Stimulated activated CD8-positive, alpha-beta memory T cell treated with anti-CD3 and anti-CD28 coated beads, Interleukin-4, amount 100 ng/mL, for 1 hour (primary cell): Measurements from ENCODE around the gene CD300C.
"Not testable (repeated sequence)": the region's sequence is repeated elsewhere in the genome, so short reads cannot be mapped to it uniquely, and the experiment has no call there.

Experiments
- DNase-seq, 2 donors: peaks; one replicate each; pipeline ENCODE4 v3.0.0-alpha.2; 2020; ENCODE audit warnings: low read depth in 2 of 2, low spot score in 1 of 2

CD300C gene

GRCh38 chr17:74532115-74532514, 13.8 kb downstream of the CD300C start:
- no peak for DNase-seq

GRCh38 chr17:74531231-74531761, 14.6 kb downstream of the CD300C start, which contains the start of gene CD300LB:
Gene CD300LB (minus strand): TSS chr17:74531475. CDS start chr17:74531350, 125 bp downstream.
- no peak for DNase-seq

GRCh38 chr17:74530831-74531150, 15.1 kb downstream of the CD300C start:
- no peak for DNase-seq

DNA sequence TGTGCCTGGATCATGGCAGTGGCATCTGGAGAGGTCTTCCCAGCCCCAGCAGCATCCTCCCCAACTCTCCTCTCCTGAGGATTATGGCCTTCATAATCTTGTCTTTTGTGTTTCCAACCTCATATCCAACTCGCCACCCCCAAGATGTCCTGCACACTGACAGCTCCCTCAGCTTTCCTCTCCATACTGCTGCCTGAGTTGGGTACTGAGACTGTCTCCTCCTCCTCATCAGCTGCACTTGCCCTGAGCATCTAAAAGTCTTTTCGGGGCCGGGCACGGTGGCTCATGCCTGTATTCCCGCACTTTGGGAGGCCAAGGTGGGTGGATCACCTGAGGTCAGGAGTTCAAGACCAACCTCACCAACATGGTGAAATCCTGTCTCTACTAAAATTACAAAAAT, 16.7 kb downstream of the CD300C start:
- DNase-seq, result no peak

GRCh38 chr17:74528491-74529199, 17.3 kb downstream of the CD300C start:
- DNase-seq, result no peak

GRCh38 chr17:74527756-74528155, 18.2 kb downstream of the CD300C start:
- no peak for DNase-seq

GRCh38 chr17:74527081-74527480, 18.8 kb downstream of the CD300C start:
- no peak for DNase-seq

GRCh38 chr17:74526681-74527080, 19.2 kb downstream of the CD300C start:
- no peak for DNase-seq

DNA sequence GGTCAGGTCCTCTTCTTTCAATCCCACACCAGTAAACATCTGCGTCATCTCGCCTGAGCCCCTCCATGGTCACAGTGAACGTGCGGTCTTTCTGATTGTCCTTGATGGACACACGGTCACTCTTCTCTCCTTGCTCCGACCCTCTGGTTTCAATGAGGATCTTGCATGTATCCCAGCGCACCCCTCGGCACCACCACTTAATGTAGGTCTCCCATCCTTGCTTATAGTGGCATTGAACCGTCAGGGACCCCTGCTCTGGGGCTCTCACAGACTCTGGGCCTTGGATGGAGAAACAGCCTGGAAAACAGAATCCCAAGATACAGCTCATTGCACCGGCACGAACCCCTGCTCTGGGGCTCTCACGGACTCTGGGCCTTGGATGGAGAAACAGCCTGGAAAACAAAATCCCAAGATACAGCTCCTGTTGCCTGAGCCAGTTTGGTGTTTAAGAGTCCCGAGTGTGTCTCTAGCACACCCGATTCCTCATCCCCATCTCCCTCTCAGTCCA, 20.1 kb downstream of the CD300C start:
- no peak for DNase-seq

GRCh38 chr17:74525465-74525725, 20.5 kb downstream of the CD300C start:
- no peak for DNase-seq

DNA sequence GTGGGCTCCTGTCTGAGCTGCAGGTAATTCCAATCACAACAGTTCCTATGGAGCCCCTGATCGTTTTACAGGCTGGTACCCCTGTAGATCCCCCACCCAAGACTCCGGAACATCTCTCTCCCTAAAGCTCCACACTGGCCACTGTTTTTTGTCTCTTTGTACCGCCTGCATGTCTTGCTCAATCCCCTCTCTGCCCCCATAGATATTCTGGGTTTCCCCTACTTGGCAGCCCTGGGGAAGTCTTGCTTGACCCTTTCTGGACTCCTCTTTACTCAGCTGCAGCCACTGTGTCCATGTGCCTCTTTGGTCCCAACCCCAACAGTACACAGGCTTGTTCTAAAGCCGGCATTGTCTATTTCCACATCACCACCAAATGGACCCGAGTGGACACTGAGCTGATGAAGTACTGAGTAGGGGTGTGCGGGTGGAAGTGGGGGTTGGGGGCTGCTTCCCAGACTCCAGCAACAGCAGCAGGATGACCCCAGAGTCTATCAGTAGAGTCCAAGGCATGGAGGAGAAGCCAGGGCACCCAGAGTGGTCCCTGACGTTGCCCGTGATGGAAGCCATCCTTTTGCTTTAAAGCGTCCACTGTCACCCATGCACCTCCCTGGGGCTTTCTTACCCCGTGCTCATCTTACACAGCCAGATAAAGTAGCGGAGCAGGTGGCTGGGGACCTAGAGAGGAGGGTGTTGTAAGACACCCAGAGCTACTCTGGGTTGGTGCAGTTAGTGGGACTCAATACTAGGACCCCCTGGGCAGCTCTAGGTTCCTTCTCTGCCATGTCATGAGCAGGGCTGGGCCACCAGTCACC, 21.1 kb downstream of the CD300C start:
- DNase-seq, result no peak

GRCh38 chr17:74523308-74523707, 22.6 kb downstream of the CD300C start:
- no peak for DNase-seq

DNA sequence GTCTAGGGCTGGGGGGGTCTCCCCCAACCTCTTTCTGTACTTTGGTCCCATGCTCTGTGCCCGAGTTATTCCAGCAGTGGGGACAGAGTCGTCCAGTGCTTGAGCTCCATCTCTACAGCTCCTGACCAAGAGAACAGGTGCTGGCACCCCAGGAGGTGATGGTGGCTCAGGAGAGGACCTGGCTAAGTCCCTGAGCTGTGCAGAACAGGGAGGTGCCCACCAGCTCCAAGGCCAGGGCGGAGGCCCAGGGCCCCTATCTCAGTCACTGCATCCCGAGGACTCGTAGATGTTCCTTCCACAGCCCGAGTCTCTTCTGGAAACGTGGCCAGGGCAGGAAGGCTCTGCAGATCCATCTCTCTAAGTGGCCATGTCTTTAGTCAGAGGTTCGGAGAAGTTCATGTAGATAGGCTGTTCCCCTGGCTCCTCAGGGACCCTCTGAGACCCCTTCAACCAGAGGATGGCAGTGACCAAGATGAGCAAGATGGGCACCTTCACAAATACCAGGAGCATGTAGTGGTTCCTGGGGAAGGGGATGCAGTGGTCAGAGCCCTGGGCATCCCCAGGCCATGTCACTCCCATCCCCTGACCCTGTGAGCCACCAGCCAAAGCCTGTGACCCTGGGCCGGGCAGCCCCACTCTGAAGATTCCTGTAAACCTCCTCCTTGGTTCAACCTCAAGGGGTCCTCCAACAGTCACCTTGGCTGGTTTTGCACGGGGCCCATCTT, 23.4 kb downstream of the CD300C start:
- DNase-seq, result no peak

GRCh38 chr17:74521701-74522201, 24.2 kb downstream of the CD300C start:
- no peak for DNase-seq

DNA sequence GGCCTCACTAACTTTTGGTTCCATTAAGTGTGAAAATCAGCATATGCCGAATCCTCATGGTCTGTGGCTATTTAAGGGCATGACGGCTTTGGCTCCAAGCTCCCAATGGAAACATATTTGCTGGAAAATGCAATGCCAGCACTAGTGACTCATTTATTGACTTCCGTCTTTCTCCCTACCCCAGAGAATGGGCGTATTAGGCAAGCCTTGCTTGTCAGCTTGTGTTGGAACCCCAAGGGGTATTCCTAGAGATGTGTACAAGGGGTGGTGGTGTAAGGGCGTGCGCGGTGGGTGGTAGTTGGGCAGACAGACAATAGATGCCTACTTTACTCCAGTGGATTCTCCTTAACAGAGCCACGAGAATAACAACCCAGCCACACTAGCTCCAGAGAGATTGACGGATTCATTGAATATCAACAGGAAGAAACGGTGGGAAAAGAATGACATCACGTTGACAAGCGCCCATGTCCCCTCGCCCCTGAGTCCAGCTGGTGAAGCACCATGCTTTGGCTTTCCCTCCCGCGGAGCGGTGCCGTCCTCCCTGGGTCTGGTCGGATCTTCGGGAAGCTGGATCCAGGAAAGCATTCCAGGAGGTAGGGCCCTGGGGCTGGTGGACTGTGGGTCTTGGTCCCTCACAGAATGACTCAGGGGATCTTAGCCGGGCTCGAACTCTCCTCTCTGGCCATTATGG, 25.0 kb downstream of the CD300C start:
- DNase-seq, result no peak

- DNase-seq, result no peak
Observed at GRCh38 chr17:74520016-74520434, 25.9 kb downstream of the CD300C start.

- DNase-seq, result not testable (repeated sequence)
Observed at GRCh38 chr17:74518413-74518981, 27.4 kb downstream of the CD300C start.

GRCh38 chr17:74516561-74517328, 29.2 kb downstream of the CD300C start:
- DNase-seq, result no peak

- no peak for DNase-seq
Observed at GRCh38 chr17:74515941-74516340, 30.0 kb downstream of the CD300C start.
